ENCODE data around the gene ALG3.
"Not testable (repeated sequence)": the region's sequence is repeated elsewhere in the genome, so short reads cannot be mapped to it uniquely, and the experiment has no call there.

The ALG3 gene

GRCh38 chr3:184248454-184249411 is at the start of gene ALG3:
Gene ALG3 (minus strand): TSS chr3:184248962. CDS start chr3:184248940, 22 bp downstream.
- DNase-seq, result peak; percentile 73 to 97 (median 83)
- intact Hi-C loops (cut with DNase I), result loop anchor here (2.0 to 10.0 kb wide), 2 partner anchors 62 to 114 kb away; partner anchors contain the start of genes ABCF3 and EIF2B5

- peak in 2 of 10 donors; percentile 11 to 36 for DNase-seq
- intact Hi-C loops (cut with DNase I), result loop anchor here (5.0 kb wide), 1 partner anchor 109 kb away; the partner anchor contains the start of gene ABCF3
Measured at GRCh38 chr3:184296616-184297015, 47.9 kb upstream of the ALG3 start.

GRCh38 chr3:184295771-184296170 is 47.0 kb upstream of the ALG3 start:
- peak in 2 of 10 donors; percentile 5 to 21 for DNase-seq
- intact Hi-C loops (cut with DNase I), result loop anchor here (5.0 kb wide), 1 partner anchor 108 kb away; the partner anchor contains the start of gene ABCF3

DNA sequence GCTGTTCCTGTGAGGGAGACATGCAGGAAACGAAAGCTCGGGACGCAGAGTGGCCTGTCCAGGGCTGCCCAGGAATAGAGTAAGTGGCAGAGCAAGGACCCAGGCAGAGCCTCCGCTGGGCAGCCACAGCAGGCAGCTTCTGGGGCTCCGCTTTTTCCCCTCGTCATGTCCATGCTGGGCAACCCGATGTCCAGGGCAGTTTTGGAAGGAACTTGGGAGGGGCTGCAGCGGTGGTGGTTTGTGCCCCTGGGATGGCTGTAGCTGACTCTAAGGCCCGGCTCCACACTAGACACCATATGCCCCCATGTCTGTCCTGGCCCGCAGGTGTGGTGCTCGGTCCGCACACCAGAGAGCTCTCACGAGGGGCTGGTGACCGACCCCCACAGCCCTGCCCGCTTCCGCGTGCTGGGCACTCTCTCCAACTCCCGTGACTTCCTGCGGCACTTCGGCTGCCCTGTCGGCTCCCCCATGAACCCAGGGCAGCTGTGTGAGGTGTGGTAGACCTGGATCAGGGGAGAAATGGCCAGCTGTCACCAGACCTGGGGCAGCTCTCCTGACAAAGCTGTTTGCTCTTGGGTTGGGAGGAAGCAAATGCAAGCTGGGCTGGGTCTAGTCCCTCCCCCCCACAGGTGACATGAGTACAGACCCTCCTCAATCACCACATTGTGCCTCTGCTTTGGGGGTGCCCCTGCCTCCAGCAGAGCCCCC is 43.1 kb upstream of the ALG3 start:
- peak in 2 of 10 donors; percentile 57 to 65 for DNase-seq
- intact Hi-C loops (cut with DNase I), result no loop called here

DNA sequence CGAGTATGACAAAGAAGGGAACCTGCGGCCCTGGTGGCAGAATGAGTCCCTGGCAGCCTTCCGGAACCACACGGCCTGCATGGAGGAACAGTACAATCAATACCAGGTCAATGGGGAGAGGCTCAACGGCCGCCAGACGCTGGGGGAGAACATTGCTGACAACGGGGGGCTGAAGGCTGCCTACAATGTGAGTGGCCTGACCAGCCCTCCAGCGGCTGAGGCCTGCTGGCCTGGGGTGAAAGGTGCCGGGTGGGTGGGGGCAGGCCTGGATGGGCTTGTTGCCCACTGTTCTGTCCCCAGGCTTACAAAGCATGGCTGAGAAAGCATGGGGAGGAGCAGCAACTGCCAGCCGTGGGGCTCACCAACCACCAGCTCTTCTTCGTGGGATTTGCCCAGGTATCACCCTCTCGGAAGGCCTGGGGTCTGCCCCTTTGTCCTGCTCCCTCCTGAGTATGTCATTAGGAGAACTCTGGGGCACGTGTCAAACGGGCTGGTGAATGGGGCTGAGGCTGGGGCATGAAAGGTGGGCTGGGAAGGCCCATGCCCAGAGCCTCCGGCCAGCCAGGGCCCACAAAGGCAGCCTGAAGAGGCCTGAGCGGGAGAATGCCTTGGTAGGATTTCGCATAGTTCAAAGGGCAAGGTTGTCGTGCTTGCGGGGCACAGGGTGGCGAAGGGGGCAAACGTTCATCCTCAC is 42.4 kb upstream of the ALG3 start:
- intact Hi-C loops (cut with DNase I), result no loop called here
- DNase-seq, result peak in 2 of 10 donors; percentile 54 to 65

- intact Hi-C loops (cut with DNase I), result no loop called here
- DNase-seq, result peak in 2 of 10 donors; percentile 45 to 54
Measured at GRCh38 chr3:184290331-184290730, 41.6 kb upstream of the ALG3 start.

- DNase-seq, result peak in 9 of 10 donors; percentile 26 to 93 (median 60)
Measured at GRCh38 chr3:184289426-184289938, 40.7 kb upstream of the ALG3 start.

GRCh38 chr3:184284696-184285095 is 35.9 kb upstream of the ALG3 start:
- intact Hi-C loops (cut with DNase I), result loop anchor here (5.0 kb wide), 1 partner anchor 32 kb away; no protein-coding TSS in a partner anchor
- peak; percentile 53 to 96 (median 76) for DNase-seq

More at GRCh38 chr3:184289426-184289938, 40.7 kb upstream of the ALG3 start:
- intact Hi-C loops (cut with DNase I), result loop anchor here (1.0 to 5.0 kb wide), 2 partner anchors 37 to 394 kb away; no protein-coding TSS in a partner anchor

DNA sequence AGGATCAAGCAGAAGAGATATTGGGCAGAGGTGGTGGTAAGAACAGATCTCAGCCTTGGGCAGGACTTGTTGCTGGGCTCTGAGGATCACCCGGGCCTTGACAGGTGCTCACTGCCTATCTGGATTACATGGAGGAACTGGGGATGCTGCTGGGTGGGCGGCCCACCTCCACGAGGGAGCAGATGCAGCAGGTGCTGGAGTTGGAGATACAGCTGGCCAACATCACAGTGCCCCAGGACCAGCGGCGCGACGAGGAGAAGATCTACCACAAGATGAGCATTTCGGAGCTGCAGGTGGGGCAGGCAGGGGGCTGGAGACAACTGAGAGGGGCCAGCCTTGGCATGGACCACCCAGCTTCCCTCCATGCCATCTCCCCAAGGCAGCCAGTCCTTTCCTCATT is 34.9 kb upstream of the ALG3 start:
- DNase-seq, result peak in 2 of 10 donors; percentile 46 to 52
- intact Hi-C loops (cut with DNase I), result no loop called here

GRCh38 chr3:184282941-184283340 is 34.2 kb upstream of the ALG3 start:
- DNase-seq, result peak in 2 of 10 donors; percentile 9 to 22
- intact Hi-C loops (cut with DNase I), result no loop called here

GRCh38 chr3:184277366-184277765 is 28.6 kb upstream of the ALG3 start:
- intact Hi-C loops (cut with DNase I), result no loop called here
- no peak for DNase-seq

- peak in 1 of 10 donors; percentile 84 for DNase-seq
- intact Hi-C loops (cut with DNase I), result no loop called here
Measured at GRCh38 chr3:184275961-184276910, 27.5 kb upstream of the ALG3 start, which contains the start of gene ECE2. Gene ECE2 (plus strand): TSS chr3:184276022. CDS start chr3:184276154, 132 bp downstream.

DNA sequence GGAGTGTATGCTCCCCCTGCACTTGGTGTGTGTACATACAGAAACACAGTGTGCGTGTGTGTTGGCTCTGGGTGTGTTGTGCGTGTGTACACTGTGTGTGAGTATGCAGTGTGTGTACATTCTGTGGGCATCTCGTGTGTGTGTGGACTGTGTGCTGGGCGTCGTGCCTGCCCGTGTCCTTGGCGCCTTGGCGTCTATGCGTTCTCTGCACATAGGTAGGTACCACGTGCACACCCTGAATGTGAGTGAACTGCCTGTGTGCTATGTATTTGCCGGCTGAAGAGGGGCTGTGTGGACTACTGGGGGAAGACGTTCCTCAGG is 26.6 kb upstream of the ALG3 start:
- peak in 1 of 10 donors; percentile 72 for DNase-seq

GRCh38 chr3:184272269-184272668 is 23.5 kb upstream of the ALG3 start:
- intact Hi-C loops (cut with DNase I), result no loop called here

More for the DNA sequence above, 26.6 kb upstream of the ALG3 start:
- intact Hi-C loops (cut with DNase I), result no loop called here

GRCh38 chr3:184267249-184267648 is 18.5 kb upstream of the ALG3 start:
- intact Hi-C loops (cut with DNase I); DNase-seq: not testable (repeated sequence)

More at GRCh38 chr3:184272269-184272668, 23.5 kb upstream of the ALG3 start:
- DNase-seq, result no peak

DNA sequence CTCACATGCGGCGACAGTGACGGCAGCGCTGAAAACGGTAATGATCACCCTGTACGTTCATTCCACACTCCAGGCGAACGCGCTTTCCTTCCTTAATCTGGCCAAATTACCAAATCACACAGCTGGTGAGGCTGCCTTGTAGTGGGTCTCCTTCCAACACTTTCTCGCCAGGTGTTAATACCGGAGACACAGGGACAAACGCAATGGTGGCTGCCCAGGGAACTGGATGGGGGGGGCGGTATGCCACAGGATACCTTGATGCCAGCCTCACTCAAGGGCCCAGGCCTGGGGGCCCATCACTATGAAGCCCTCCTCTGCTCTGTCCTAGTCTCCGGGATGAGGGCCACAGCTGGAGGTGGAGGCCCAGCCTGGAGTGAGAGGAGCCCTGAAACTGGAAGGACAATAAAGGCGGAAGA is 14.0 kb upstream of the ALG3 start:
- intact Hi-C loops (cut with DNase I), result no loop called here
- no peak for DNase-seq

DNA sequence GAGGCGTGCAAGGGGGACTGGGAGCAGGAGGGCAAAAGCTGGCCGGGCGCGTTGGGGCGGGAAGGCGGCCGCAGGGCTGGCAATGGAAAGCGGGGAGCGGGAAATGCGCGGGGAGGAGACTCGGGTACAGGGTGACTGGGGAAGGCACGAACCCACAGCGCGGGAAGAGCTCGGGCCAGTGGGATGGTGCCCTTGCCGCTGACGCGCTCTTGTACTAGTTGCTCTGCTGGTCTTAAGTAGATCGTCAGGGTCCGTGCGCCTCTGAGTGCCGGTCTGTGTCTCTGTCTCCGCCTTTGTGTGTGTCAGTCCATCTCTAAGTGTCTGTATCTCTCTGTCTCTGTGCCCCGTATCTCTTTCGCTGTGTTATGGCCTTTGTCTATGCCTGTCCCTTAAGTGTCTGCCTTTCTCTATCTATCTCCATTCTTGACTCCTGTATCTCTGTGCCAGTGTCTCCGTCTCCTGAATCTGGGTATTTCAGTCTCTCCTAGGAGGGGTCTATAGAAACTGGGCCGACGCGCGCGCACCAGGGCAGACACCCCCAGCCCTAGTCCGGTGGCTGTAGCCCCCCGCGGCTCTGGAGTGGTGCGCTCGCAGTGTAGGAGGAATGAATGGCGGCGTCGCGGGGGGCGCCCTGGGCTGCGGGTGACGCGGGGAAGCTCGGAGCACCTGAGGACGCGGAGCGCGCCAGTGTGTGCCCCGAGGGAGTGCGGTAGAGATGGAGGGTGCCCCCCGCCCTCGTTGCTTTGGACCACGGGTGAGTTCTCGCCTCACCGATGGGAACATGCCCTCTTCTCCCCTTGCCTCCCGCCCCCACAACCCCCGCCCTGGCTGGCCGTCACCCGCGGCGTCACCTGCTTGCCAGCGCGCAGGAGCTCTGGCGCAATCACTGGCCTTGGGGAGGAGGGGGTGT is 13.3 kb upstream of the ALG3 start:
- peak in 2 of 10 donors; percentile 35 to 83 for DNase-seq

More for the DNA sequence above, 13.3 kb upstream of the ALG3 start:
- intact Hi-C loops (cut with DNase I), result no loop called here
